MM.1S (cell line): ENCODE measurements around the gene SYMPK.

Experiments
- DNase-seq: peaks from one replicate; pipeline ENCODE4 v3.0.0-alpha.2; 2015
- H2AFZ ChIP-seq: fragments of 300-600 bp; sonication (generic); 2 replicates; pipeline ENCODE4 v1.6.0; 2016; ENCODE audit warnings: antibody characterized with exemption, low read length
- H3F3A ChIP-seq: fragments of 300-600 bp; sonication (generic); 2 replicates; pipeline ENCODE4 v1.6.1; 2016; ENCODE audit warnings: mild to moderate bottlenecking, antibody characterized with exemption, low read length, moderate library complexity, mixed read lengths; ENCODE audit not compliant: insufficient read depth
- H3K27ac ChIP-seq: fragments of 300-600 bp; sonication (generic); 2 replicates; pipeline ENCODE4 v1.5.1; 2016; ENCODE audit warnings: mild to moderate bottlenecking, low read length
- H3K27me3 ChIP-seq: fragments of 300-600 bp; sonication (generic); replicated peaks from 2 replicates; pipeline ENCODE4 v1.6.0; 2016; ENCODE audit warnings: low read length; ENCODE audit not compliant: insufficient read depth
- H3K36me3 ChIP-seq: fragments of 300-600 bp; sonication (generic); replicated peaks from 2 replicates; pipeline ENCODE4 v1.6.1; 2016; ENCODE audit warnings: mild to moderate bottlenecking, low read length, mixed read lengths; ENCODE audit not compliant: insufficient read depth
- H3K4me1 ChIP-seq: fragments of 300-600 bp; sonication (generic); 2 replicates; pipeline ENCODE4 v1.6.1; 2016; ENCODE audit warnings: low read length, mixed read lengths
- H3K4me2 ChIP-seq: fragments of 300-600 bp; sonication (generic); 2 replicates; pipeline ENCODE4 v1.6.0; 2016; ENCODE audit warnings: low read depth, low read length
- H3K4me3 ChIP-seq: fragments of 300-600 bp; sonication (generic); 2 replicates; pipeline ENCODE4 v1.5.1; 2016; ENCODE audit warnings: low read length, mixed read lengths
- H3K79me2 ChIP-seq: fragments of 300-600 bp; sonication (generic); 2 replicates; pipeline ENCODE4 v1.6.1; 2016; ENCODE audit warnings: mixed run types, low read length, mixed read lengths
- H3K9ac ChIP-seq: fragments of 300-600 bp; sonication (generic); 2 replicates; pipeline ENCODE4 v1.6.1; 2016; ENCODE audit warnings: low read length, mixed read lengths
- H3K9me2 ChIP-seq: fragments of 300-600 bp; sonication (generic); replicated peaks from 2 replicates; pipeline ENCODE4 v1.6.1; 2016; ENCODE audit warnings: mild to moderate bottlenecking, low read length, mixed read lengths; ENCODE audit not compliant: insufficient read depth
- H3K9me3 ChIP-seq: fragments of 300-600 bp; sonication (generic); replicated peaks from 2 replicates; pipeline ENCODE4 v1.6.1; 2016; ENCODE audit warnings: mild to moderate bottlenecking, low read length, mixed read lengths; ENCODE audit not compliant: insufficient read depth
- H4K20me1 ChIP-seq: fragments of 300-600 bp; sonication (generic); 2 replicates; pipeline ENCODE4 v1.6.1; 2016; ENCODE audit warnings: mild to moderate bottlenecking, low read length, moderate library complexity, mixed read lengths; ENCODE audit not compliant: insufficient read depth
- CTCF ChIP-seq: fragments of 300-600 bp; sonication (generic); IDR thresholded peaks from 2 replicates; pipeline ENCODE4 v1.5.1; 2016; ENCODE audit warnings: antibody characterized with exemption, low read length, mixed read lengths
- EZH2 ChIP-seq: fragments of 300-600 bp; sonication (generic); optimal IDR thresholded peaks from 2 replicates; pipeline ENCODE3; 2017; ENCODE audit warnings: low read depth, mild to moderate bottlenecking, antibody characterized with exemption, low read length, mixed read lengths
- EZH2phosphoT487 ChIP-seq: fragments of 300-600 bp; sonication (generic); IDR thresholded peaks from 2 replicates; pipeline ENCODE4 v1.6.1; 2018; ENCODE audit warnings: antibody characterized with exemption, low read length

Gene SYMPK

GRCh38 chr19:45852145-45852750 is 10.7 kb downstream of the SYMPK start:
- no peak overlapping the region for H3K9ac ChIP-seq
- H3K79me2 ChIP-seq, result peaks cover 25% of the 10 kb centered on the region
- TF ChIP-seq CTCF, result no peak
- TF ChIP-seq EZH2, result no peak
- TF ChIP-seq EZH2phosphoT487, result no peak
- no peaks in the 10 kb centered on the region for H3K4me1 ChIP-seq
- H3K9me3 ChIP-seq, result no peaks in the 10 kb centered on the region
- no peaks in the 10 kb centered on the region for H3K9me2 ChIP-seq
- no peak overlapping the region for H3K4me2 ChIP-seq
- no peak overlapping the region for H3K27ac ChIP-seq
- H3F3A ChIP-seq, result no peaks in the 10 kb centered on the region
- H3K27me3 ChIP-seq, result no peaks in the 10 kb centered on the region
- no peak overlapping the region for H2AFZ ChIP-seq
- H4K20me1 ChIP-seq, result no peaks in the 10 kb centered on the region
- H3K36me3 ChIP-seq, result peaks cover 13% of the 10 kb centered on the region
- no peak for DNase-seq
- no peak overlapping the region for H3K4me3 ChIP-seq

GRCh38 chr19:45848922-45849321 is 14.0 kb downstream of the SYMPK start:
- Histone ChIP-seq H4K20me1 (no peaks in the 10 kb centered on the region), H3K79me2 (peaks cover 10% of the 10 kb centered on the region), H3K27ac (no peak overlapping the region), H3K9me2 (no peaks in the 10 kb centered on the region), H3K4me1 (no peaks in the 10 kb centered on the region), H3K4me3 (no peak overlapping the region), H3K9ac (no peak overlapping the region), H3K36me3 (peaks cover 20% of the 10 kb centered on the region), H3K27me3 (no peaks in the 10 kb centered on the region), H3K4me2 (no peak overlapping the region), H2AFZ (no peak overlapping the region), H3K9me3 (no peaks in the 10 kb centered on the region), H3F3A (no peaks in the 10 kb centered on the region)
- TF ChIP-seq EZH2phosphoT487 (no peak), EZH2 (no peak), CTCF (peak; percentile 31)
- no peak for DNase-seq

GRCh38 chr19:45847663-45848062 is 15.3 kb downstream of the SYMPK start:
- TF ChIP-seq EZH2 (no peak), EZH2phosphoT487 (no peak), CTCF (no peak)
- no peaks in the 10 kb centered on the region for H3K9me3 ChIP-seq
- no peaks in the 10 kb centered on the region for H3K27me3 ChIP-seq
- no peak overlapping the region for H3K27ac ChIP-seq
- H3K9ac ChIP-seq, result no peak overlapping the region
- no peaks in the 10 kb centered on the region for H3K9me2 ChIP-seq
- no peaks in the 10 kb centered on the region for H4K20me1 ChIP-seq
- H3K79me2 ChIP-seq, result peaks cover 16% of the 10 kb centered on the region
- H3K36me3 ChIP-seq, result peaks cover 25% of the 10 kb centered on the region
- no peak overlapping the region for H3K4me3 ChIP-seq
- H2AFZ ChIP-seq, result no peak overlapping the region
- no peak overlapping the region for H3K4me2 ChIP-seq
- no peaks in the 10 kb centered on the region for H3K4me1 ChIP-seq
- DNase-seq, result no peak
- no peaks in the 10 kb centered on the region for H3F3A ChIP-seq
